Muscle layer of colon (tissue), 2 donors: ENCODE data around the gene TBCEL.

Source experiments
- H3K27ac ChIP-seq: one replicate; pipeline ENCODE4 v1.7.0; 2013; ENCODE audit warnings: low read depth, mild to moderate bottlenecking, low read length, moderate library complexity
- H3K27me3 ChIP-seq, 2 donors: one replicate each; pipeline ENCODE4 v1.7.0; 2013; ENCODE audit warnings: low read length in 2 of 2, mild to moderate bottlenecking in 2 of 2; ENCODE audit not compliant: insufficient read depth in 2 of 2, control insufficient read depth in 1 of 2
- H3K36me3 ChIP-seq: one replicate; pipeline ENCODE4 v1.7.0; 2013; ENCODE audit warnings: mild to moderate bottlenecking, low read length; ENCODE audit not compliant: insufficient read depth
- H3K4me1 ChIP-seq: one replicate; pipeline ENCODE4 v1.7.0; 2013; ENCODE audit warnings: mild to moderate bottlenecking, low read length; ENCODE audit not compliant: insufficient read depth
- H3K4me3 ChIP-seq, 2 donors: one replicate each; pipeline ENCODE4 v1.7.0; 2013; ENCODE audit warnings: low read length in 2 of 2, low read depth in 1 of 2, mild to moderate bottlenecking in 1 of 2, moderate library complexity in 1 of 2
- H3K9ac ChIP-seq: one replicate; pipeline ENCODE4 v1.7.0; 2013; ENCODE audit warnings: low read length
- H3K9me3 ChIP-seq: one replicate; pipeline ENCODE4 v1.7.0; 2013; ENCODE audit warnings: mild to moderate bottlenecking, low read length
- donor health status: abdominal sarcoma.
- donor health status: Adenocarcinoma of cecum.

TBCEL gene

GRCh38 chr11:121095561-121095960 is 71.7 kb downstream of the TBCEL start:
- Histone ChIP-seq H3K27me3 (no peaks in the 10 kb centered on the region), H3K4me3 (no peak overlapping the region), H3K9me3 (no peaks in the 10 kb centered on the region), H3K36me3 (no peaks in the 10 kb centered on the region), H3K9ac (no peak overlapping the region), H3K27ac (no peak overlapping the region), H3K4me1 (no peaks in the 10 kb centered on the region)

- Histone ChIP-seq H3K27ac (no peak overlapping the region), H3K27me3 (no peaks in the 10 kb centered on the region), H3K4me1 (no peaks in the 10 kb centered on the region), H3K9me3 (no peaks in the 10 kb centered on the region), H3K9ac (no peak overlapping the region), H3K36me3 (no peaks in the 10 kb centered on the region), H3K4me3 (no peak overlapping the region)
These were observed 75.5 kb downstream of the TBCEL start for GRCh38 chr11:121099364-121099763.

GRCh38 chr11:121099885-121100284 is 76.0 kb downstream of the TBCEL start:
- no peak overlapping the region for H3K27ac ChIP-seq
- no peak overlapping the region for H3K9ac ChIP-seq

DNA sequence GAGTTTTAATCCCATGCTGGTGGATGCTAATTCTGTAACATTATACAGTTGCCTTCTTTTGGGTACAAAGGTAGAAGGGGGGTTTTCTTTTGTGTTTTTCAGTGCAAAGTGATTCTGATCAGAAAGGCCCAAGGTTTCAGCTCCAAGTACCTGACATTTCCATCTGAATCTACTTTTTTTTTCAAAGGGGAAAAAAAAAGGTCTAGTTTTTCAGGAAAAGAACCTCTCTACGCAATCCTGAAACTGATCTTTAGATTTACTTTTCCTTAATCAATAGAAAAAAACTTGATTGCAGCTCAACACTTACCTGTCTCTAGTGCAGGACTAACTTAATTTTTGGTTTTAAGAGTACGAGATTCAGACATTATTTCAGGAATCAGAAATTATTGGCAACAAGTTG is 77.0 kb downstream of the TBCEL start, which contains the start of gene TECTA:
TSS of gene TECTA (plus strand) at position 301 of the 400 bp plus-strand sequence. CDS start 1,423 bp downstream, outside the sequence.
- H3K9me3 ChIP-seq: no peaks in the 10 kb centered on the region
- H3K9ac ChIP-seq: no peak within 1 kb of the TSS
- H3K4me1 ChIP-seq: peaks cover 12% of the 10 kb centered on the region
- no peaks in the 10 kb centered on the region for H3K27me3 ChIP-seq
- no peak within 1 kb of the TSS for H3K27ac ChIP-seq
- H3K4me3 ChIP-seq: no peak within 1 kb of the TSS
- H3K36me3 ChIP-seq: no peaks in the 10 kb centered on the region

More at GRCh38 chr11:121099885-121100284, 76.0 kb downstream of the TBCEL start:
- Histone ChIP-seq H3K27me3 (no peaks in the 10 kb centered on the region), H3K4me1 (peaks cover 2% of the 10 kb centered on the region), H3K36me3 (no peaks in the 10 kb centered on the region), H3K4me3 (no peak overlapping the region), H3K9me3 (no peaks in the 10 kb centered on the region)

- Histone ChIP-seq H3K27me3 (no peaks in the 10 kb centered on the region), H3K9me3 (no peaks in the 10 kb centered on the region), H3K4me3 (no peak overlapping the region), H3K4me1 (peaks cover 16% of the 10 kb centered on the region), H3K36me3 (no peaks in the 10 kb centered on the region), H3K9ac (no peak overlapping the region), H3K27ac (peak overlapping the region; percentile 12)
These were observed 80.4 kb downstream of the TBCEL start for GRCh38 chr11:121104312-121104762.

GRCh38 chr11:121105063-121105480 is 81.2 kb downstream of the TBCEL start:
- Histone ChIP-seq H3K9ac (no peak overlapping the region), H3K4me1 (peaks cover 16% of the 10 kb centered on the region), H3K4me3 (no peak overlapping the region), H3K27me3 (no peaks in the 10 kb centered on the region), H3K36me3 (no peaks in the 10 kb centered on the region), H3K9me3 (no peaks in the 10 kb centered on the region), H3K27ac (peak overlapping the region; percentile 12)

- Histone ChIP-seq H3K36me3 (no peaks in the 10 kb centered on the region), H3K9ac (no peak overlapping the region), H3K4me1 (peaks cover 16% of the 10 kb centered on the region), H3K27ac (no peak overlapping the region), H3K27me3 (no peaks in the 10 kb centered on the region), H3K4me3 (no peak overlapping the region), H3K9me3 (no peaks in the 10 kb centered on the region)
These were observed 81.7 kb downstream of the TBCEL start for GRCh38 chr11:121105481-121106195.

DNA sequence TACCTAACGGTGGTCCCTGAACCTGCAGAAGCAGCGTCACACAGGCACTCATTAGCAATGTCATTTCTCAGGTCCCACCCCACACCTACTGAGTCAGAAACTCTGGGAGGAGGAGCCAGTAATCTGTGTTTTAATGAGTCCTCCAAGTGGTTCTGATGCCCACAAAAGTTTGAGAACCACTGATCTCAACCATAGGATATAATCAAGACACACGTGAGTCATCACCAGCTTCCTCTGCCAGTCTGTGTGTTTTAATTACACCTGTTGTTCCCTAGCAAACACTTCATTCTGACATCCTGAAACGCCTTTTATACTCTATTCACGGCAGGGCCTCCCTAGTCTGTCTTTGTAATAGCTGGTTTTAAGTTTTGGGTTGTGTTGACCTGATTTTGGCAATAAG is 82.9 kb downstream of the TBCEL start:
- Histone ChIP-seq H3K27ac (no peak overlapping the region), H3K4me3 (no peak overlapping the region), H3K9ac (no peak overlapping the region), H3K36me3 (no peaks in the 10 kb centered on the region), H3K27me3 (no peaks in the 10 kb centered on the region), H3K4me1 (peaks cover 16% of the 10 kb centered on the region), H3K9me3 (no peaks in the 10 kb centered on the region)

- Histone ChIP-seq H3K4me3 (no peak overlapping the region), H3K4me1 (peaks cover 16% of the 10 kb centered on the region), H3K36me3 (no peaks in the 10 kb centered on the region), H3K9ac (no peak overlapping the region), H3K27ac (no peak overlapping the region), H3K27me3 (no peaks in the 10 kb centered on the region), H3K9me3 (no peaks in the 10 kb centered on the region)
These were observed 84.5 kb downstream of the TBCEL start for GRCh38 chr11:121108413-121108812.

- Histone ChIP-seq H3K4me1 (peaks cover 16% of the 10 kb centered on the region), H3K9ac (no peak overlapping the region), H3K27me3 (no peaks in the 10 kb centered on the region), H3K27ac (no peak overlapping the region), H3K9me3 (no peaks in the 10 kb centered on the region), H3K36me3 (no peaks in the 10 kb centered on the region), H3K4me3 (no peak overlapping the region)
These were observed 85.6 kb downstream of the TBCEL start for GRCh38 chr11:121109471-121109870.

- Histone ChIP-seq H3K9me3 (no peaks in the 10 kb centered on the region), H3K9ac (no peak overlapping the region), H3K27ac (no peak overlapping the region), H3K27me3 (no peaks in the 10 kb centered on the region), H3K4me3 (no peak overlapping the region), H3K4me1 (peaks cover 13% of the 10 kb centered on the region), H3K36me3 (no peaks in the 10 kb centered on the region)
These were observed 86.1 kb downstream of the TBCEL start for GRCh38 chr11:121109916-121110586.
